SH-SY5Y (cell line): ENCODE results near the gene DCDC2.

Source experiments
- GATA2 ChIP-seq: IDR thresholded peaks from 2 replicates; pipeline ENCODE4 v1.6.1; 2011; ENCODE audit warnings: mild to moderate bottlenecking, low read depth, low read length
- GATA3 ChIP-seq: IDR thresholded peaks from 2 replicates; pipeline ENCODE4 v1.6.1; 2011; ENCODE audit warnings: low read depth, mild to moderate bottlenecking, low read length, moderate library complexity

Gene DCDC2

GRCh38 chr6:24257282-24257681, 100.6 kb downstream of the DCDC2 start:
- no peak for TF ChIP-seq GATA2
- TF ChIP-seq GATA3, result no peak

- TF ChIP-seq GATA2 (no peak), GATA3 (no peak)
Measured at GRCh38 chr6:24255676-24256075, 102.2 kb downstream of the DCDC2 start.

GRCh38 chr6:24253360-24253759, 104.5 kb downstream of the DCDC2 start:
- TF ChIP-seq GATA2, result no peak
- no peak for TF ChIP-seq GATA3

GRCh38 chr6:24252280-24252679, 105.6 kb downstream of the DCDC2 start:
- TF ChIP-seq GATA3, result no peak
- no peak for TF ChIP-seq GATA2

GRCh38 chr6:24251339-24251738, 106.5 kb downstream of the DCDC2 start:
- no peak for TF ChIP-seq GATA2

GRCh38 chr6:24249926-24250325, 107.9 kb downstream of the DCDC2 start:
- no peak for TF ChIP-seq GATA3
- TF ChIP-seq GATA2, result no peak

GRCh38 chr6:24245275-24245674, 112.6 kb downstream of the DCDC2 start:
- TF ChIP-seq GATA3 (no peak), GATA2 (no peak)

- TF ChIP-seq GATA2, result no peak
Measured at GRCh38 chr6:24242924-24243323, 114.9 kb downstream of the DCDC2 start.

GRCh38 chr6:24240943-24241342, 116.9 kb downstream of the DCDC2 start:
- TF ChIP-seq GATA3, result no peak
- no peak for TF ChIP-seq GATA2

- TF ChIP-seq GATA2 (no peak), GATA3 (no peak)
Measured at GRCh38 chr6:24240380-24240928, 117.4 kb downstream of the DCDC2 start.

GRCh38 chr6:24238700-24239099, 119.2 kb downstream of the DCDC2 start:
- TF ChIP-seq GATA3, result no peak
- TF ChIP-seq GATA2, result no peak

- TF ChIP-seq GATA3 (no peak), GATA2 (no peak)
Measured at GRCh38 chr6:24233813-24234442, 123.9 kb downstream of the DCDC2 start.

GRCh38 chr6:24231438-24231977, 126.4 kb downstream of the DCDC2 start:
- no peak for TF ChIP-seq GATA3
- TF ChIP-seq GATA2, result no peak

GRCh38 chr6:24229696-24230405, 128.0 kb downstream of the DCDC2 start:
- no peak for TF ChIP-seq GATA2
- no peak for TF ChIP-seq GATA3

- TF ChIP-seq GATA3, result no peak
- no peak for TF ChIP-seq GATA2
Measured at GRCh38 chr6:24228681-24229255, 129.1 kb downstream of the DCDC2 start.

- no peak for TF ChIP-seq GATA2
- no peak for TF ChIP-seq GATA3
Measured at GRCh38 chr6:24228123-24228522, 129.7 kb downstream of the DCDC2 start.
